HG03571 (cell line): Measurements from ENCODE around the gene NCS1.

Experiments
- ATAC-seq: cut with Tn5 transposase; IDR thresholded peaks from one replicate; pipeline ENCODE4 v1.9.1; 2021; ENCODE audit not compliant: unreplicated experiment

Gene NCS1

DNA sequence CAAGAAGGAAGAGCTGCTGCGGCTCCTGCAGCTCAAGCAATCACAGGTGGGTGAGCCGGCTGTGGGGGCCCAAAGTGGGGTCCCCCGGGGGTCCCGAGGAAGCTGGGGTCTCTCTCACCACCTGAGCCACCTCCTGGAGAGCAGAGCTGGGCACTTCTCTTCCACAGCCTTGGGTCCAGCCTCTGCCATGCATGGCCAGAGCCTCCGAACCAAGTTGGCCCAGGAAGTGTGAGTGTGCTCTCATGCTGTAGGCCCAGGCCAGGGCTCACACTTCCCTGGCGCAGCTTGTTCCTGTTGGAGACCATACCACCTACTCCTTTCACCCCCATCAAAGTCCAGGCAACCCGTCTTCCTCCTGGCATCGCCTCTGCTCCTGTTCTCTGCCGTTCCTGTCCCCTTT, 113.1 kb downstream of the NCS1 start:
- ATAC-seq: no peak

DNA sequence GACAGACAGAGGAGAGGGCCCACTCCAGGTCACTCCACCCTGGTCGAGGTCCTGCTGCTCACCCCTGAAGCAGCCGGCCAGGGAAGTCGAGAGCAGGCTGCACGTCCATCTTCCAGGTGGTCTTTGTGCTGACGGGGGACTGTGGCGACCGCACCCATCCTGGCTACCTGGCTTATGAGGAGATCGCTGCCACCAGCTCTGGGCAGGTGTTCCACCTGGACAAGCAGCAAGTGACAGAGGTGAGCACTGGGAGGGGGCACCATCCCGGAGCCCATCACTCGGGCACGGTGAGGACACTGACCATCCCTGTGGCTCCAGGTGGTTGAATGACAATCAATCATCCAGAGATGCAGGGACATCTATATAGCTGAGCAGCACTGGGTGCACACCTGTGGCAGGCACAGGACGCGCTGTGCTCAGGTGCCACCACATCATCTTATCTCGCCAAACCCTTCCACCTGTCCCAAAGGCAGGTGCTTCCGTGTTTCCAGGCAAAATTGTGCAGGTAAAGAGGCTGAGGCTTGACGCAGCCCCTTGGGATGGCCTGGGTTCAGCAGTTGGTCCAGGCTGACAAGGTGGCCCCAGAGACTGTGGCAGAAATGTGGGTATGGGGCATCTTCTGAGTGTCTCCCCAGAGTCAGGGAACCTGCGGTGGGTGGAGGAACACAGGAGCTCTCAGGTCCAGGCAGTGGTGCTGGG, 114.0 kb downstream of the NCS1 start:
- ATAC-seq: no peak
